Adipocyte (in vitro differentiated cells): ENCODE measurements around the gene NTRK2.

Experiments used
- DNase-seq: peaks from one replicate; pipeline ENCODE4 v3.0.0-alpha.2; 2015; ENCODE audit warnings: low read depth
- H3K27me3 ChIP-seq: replicated peaks from 2 replicates; pipeline ENCODE4 v1.7.0; 2013; ENCODE audit warnings: mild to moderate bottlenecking, low read length, moderate library complexity; ENCODE audit not compliant: control insufficient read depth, insufficient read depth
- H3K36me3 ChIP-seq: 2 replicates; pipeline ENCODE4 v1.7.0; 2013; ENCODE audit warnings: low read length, mild to moderate bottlenecking, moderate library complexity; ENCODE audit not compliant: control insufficient read depth, insufficient read depth, severe bottlenecking
- H3K4me1 ChIP-seq: 2 replicates; pipeline ENCODE4 v1.7.0; 2013; ENCODE audit warnings: mild to moderate bottlenecking, low read length, moderate library complexity; ENCODE audit not compliant: control insufficient read depth, insufficient read depth
- H3K4me3 ChIP-seq: 2 replicates; pipeline ENCODE4 v1.7.0; 2013; ENCODE audit warnings: mild to moderate bottlenecking, low read length, moderate library complexity
- H3K9ac ChIP-seq: 2 replicates; pipeline ENCODE4 v1.7.0; 2013; ENCODE audit warnings: mild to moderate bottlenecking, low read length, moderate library complexity
- H3K9me3 ChIP-seq: 2 replicates; pipeline ENCODE4 v1.7.0; 2013; ENCODE audit warnings: mild to moderate bottlenecking, low read length, moderate library complexity; ENCODE audit not compliant: control insufficient read depth

Gene NTRK2

GRCh38 chr9:85038824-85039608, 369.5 kb downstream of the NTRK2 start:
- Histone ChIP-seq H3K9me3 (no peaks in the 10 kb centered on the region), H3K4me3 (no peak overlapping the region), H3K9ac (no peak overlapping the region), H3K27me3 (peaks cover 11% of the 10 kb centered on the region), H3K4me1 (peaks cover 15% of the 10 kb centered on the region), H3K36me3 (no peaks in the 10 kb centered on the region)
- DNase-seq, result no peak

- Histone ChIP-seq H3K27me3 (peaks cover 8% of the 10 kb centered on the region), H3K36me3 (no peaks in the 10 kb centered on the region), H3K9me3 (no peaks in the 10 kb centered on the region), H3K4me1 (peaks cover 15% of the 10 kb centered on the region), H3K9ac (no peak overlapping the region), H3K4me3 (no peak overlapping the region)
- DNase-seq, result no peak
Observed at GRCh38 chr9:85040146-85040545, 370.6 kb downstream of the NTRK2 start.

- DNase-seq, result no peak
- Histone ChIP-seq H3K36me3 (no peaks in the 10 kb centered on the region), H3K4me3 (no peak overlapping the region), H3K4me1 (peaks cover 15% of the 10 kb centered on the region), H3K27me3 (peaks cover 7% of the 10 kb centered on the region), H3K9me3 (no peaks in the 10 kb centered on the region), H3K9ac (no peak overlapping the region)
Observed at GRCh38 chr9:85040821-85041465, 371.4 kb downstream of the NTRK2 start.

DNA sequence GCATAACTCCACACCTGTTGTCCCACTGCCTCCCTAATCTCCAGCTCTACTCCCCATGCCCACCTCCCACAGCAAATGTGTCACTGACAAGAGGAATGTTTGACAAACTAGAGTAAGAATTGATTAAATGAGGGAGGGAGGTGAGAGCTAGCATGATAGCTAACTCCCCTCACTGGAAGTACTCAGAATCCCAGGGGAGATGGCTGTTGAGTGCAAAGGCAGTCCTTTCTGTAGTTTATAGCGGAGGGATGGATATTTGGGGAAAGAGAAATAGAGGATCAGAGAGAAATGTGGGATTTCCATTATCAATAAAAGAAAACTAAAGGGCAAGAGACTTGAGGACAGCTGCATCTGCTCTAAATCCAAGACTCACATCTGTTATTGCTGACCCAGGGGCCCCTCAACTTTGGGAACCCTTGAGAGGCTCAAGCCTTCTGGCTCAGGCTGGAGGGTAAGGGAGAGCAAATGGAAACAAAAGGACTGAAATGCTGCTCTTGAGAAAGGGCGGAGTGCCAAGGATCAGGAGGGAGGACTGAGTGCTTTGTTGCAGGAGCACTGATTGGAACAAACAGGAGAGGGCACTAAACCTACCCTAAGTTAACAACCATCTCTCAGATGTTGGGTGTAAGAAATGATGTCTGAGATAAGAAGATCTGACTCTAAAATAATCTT, 372.1 kb downstream of the NTRK2 start:
- Histone ChIP-seq H3K4me1 (peaks cover 15% of the 10 kb centered on the region), H3K4me3 (no peak overlapping the region), H3K36me3 (no peaks in the 10 kb centered on the region), H3K9ac (no peak overlapping the region), H3K27me3 (peaks cover 7% of the 10 kb centered on the region), H3K9me3 (no peaks in the 10 kb centered on the region)
- DNase-seq, result no peak

DNA sequence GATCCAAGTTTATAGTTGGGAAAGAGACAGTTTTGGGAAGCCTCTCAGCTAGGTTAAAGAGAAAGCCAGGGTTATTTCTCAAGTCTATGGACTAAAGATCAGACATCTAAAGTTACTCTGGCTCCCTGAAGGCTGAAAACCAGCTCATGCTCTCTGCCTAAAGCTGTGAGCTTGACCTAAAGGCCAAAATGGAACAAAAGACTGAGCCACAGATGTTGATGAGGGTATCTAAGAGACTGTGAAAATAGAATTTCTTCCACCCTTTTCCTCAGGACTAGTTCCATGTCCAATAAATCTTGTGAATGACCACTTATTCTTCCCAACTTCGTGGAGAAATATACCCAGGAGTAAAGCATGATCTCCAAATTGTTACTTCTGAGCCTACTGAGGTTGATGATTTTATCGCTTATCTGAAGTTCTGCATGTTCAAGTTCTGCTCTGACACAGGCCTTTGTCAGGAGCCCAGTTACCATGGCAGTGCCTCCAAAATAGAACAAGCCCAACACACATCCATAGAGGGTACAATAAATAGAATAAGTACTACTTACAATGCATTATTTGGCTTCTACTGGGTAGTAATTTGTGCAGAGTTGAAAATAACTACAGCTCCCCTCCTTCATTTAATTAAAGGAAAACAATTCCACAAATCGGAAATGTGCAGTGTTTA, 373.6 kb downstream of the NTRK2 start:
- DNase-seq, result no peak
- Histone ChIP-seq H3K9ac (no peak overlapping the region), H3K4me1 (peaks cover 15% of the 10 kb centered on the region), H3K36me3 (no peaks in the 10 kb centered on the region), H3K27me3 (peaks cover 7% of the 10 kb centered on the region), H3K4me3 (no peak overlapping the region), H3K9me3 (no peaks in the 10 kb centered on the region)

DNA sequence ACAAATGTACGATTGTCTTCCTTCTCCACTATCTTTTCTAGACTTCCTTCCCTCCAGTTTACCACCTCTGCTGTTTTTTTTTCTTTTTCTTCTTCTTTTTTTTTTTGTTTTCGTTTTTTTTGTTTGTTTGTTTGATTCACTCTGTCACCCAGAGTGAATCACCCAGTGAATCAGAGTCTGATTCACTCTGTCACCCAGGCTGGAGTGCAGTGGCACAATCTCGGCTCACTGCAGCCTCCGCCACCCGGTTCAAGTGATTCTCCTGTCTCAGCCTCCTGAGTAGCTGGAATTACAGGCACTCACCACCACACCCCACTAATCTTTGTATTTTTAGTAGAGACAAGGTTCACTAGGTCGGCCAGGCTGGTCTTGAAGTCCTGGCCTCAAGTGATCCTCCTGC, 375.7 kb downstream of the NTRK2 start:
- Histone ChIP-seq H3K9ac (no peak overlapping the region), H3K27me3 (peaks cover 7% of the 10 kb centered on the region), H3K9me3 (no peaks in the 10 kb centered on the region), H3K4me1 (peaks cover 15% of the 10 kb centered on the region), H3K36me3 (no peaks in the 10 kb centered on the region), H3K4me3 (no peak overlapping the region)
- no peak for DNase-seq

DNA sequence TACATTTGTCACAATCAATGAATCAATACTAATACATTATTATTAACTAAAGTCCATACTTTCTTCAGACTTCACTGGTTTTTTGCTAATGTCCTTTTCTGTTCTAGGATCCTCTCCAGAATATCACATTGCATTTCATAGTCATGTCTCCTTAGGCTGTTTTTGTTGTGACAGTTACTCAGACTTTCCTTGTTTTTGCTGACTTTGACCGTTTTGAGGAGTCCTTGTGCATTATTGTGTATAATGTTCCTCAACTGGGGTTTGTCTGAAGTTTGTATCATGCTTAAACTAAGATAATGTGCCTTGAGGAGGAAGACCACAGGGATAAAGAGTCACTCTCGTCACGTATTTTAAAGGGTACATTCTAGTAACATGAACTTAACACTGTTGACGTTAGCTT, 376.9 kb downstream of the NTRK2 start:
- no peaks in the 10 kb centered on the region for H3K36me3 ChIP-seq
- DNase-seq, result no peak

DNA sequence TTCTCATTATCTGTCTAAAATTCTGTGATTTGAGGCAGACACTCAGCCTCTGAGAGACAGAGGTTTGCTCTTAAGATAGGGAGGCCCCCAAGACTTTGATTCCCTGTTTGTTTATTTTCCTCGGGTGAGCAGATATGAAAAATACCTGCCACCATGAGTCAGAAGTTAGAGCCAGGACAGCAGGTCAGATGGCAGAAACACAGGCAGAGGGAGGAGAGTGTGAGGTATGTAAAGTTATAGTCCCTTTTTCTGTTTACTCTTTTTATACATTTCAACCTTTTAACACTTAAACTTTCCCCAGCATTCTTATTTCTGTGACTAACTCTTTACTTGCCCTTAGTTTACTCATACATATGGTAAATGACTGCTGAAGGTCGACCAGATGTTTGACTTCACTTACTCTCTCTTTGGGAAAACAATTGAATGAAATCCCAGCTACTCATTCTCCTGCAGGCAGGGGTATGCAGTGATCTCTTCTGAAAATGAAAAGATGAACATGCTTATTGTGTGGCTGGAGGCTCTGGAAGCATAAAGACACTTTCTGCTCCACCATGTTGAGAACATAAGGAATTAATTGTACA, 383.8 kb downstream of the NTRK2 start:
- Histone ChIP-seq H3K9ac (no peak overlapping the region), H3K4me1 (no peaks in the 10 kb centered on the region), H3K27me3 (no peaks in the 10 kb centered on the region), H3K9me3 (no peaks in the 10 kb centered on the region), H3K36me3 (no peaks in the 10 kb centered on the region), H3K4me3 (no peak overlapping the region)
- no peak for DNase-seq

More for the DNA sequence above, 376.9 kb downstream of the NTRK2 start:
- H3K27me3 ChIP-seq, result peaks cover 7% of the 10 kb centered on the region
- no peaks in the 10 kb centered on the region for H3K9me3 ChIP-seq
- no peak overlapping the region for H3K4me3 ChIP-seq
- H3K9ac ChIP-seq, result no peak overlapping the region
- H3K4me1 ChIP-seq, result peaks cover 15% of the 10 kb centered on the region

- no peak overlapping the region for H3K4me3 ChIP-seq
- H3K9me3 ChIP-seq, result no peaks in the 10 kb centered on the region
- no peaks in the 10 kb centered on the region for H3K27me3 ChIP-seq
- no peaks in the 10 kb centered on the region for H3K4me1 ChIP-seq
- no peaks in the 10 kb centered on the region for H3K36me3 ChIP-seq
- no peak overlapping the region for H3K9ac ChIP-seq
- DNase-seq, result no peak
Observed at GRCh38 chr9:85054017-85054416, 384.5 kb downstream of the NTRK2 start.

DNA sequence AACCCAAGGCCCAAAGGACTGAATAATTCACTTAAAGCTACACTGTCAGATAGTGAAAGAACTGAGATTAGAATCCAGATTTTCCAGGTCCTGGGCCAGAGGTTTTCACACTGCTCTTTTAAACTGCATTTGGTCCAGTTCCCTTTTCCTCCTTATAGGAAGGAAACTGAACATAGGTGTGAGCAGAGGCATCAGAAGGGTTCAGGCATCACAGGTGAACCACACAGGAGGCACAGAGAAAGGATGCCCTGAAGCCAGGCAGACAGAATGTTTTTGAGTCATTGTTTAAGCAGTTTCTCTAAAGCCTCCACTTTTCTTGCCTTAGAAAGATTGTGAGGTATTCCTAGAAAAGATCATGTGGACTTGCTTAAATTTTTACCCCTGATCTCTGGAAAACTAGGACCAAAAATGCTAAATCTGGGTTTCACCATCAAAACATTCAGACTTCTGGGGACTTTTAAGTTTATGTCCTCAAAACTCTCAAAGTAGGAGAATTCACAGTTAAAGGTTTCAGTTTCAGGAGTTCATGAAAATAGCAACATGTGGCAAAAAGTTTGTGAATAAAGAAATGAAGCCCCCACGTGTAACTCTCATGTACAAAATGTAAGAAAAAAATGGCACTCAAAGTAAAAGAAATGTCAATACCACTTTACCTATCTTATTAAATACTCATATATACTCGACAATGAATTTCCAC, 386.1 kb downstream of the NTRK2 start:
- Histone ChIP-seq H3K4me3 (no peak overlapping the region), H3K36me3 (no peaks in the 10 kb centered on the region), H3K9ac (no peak overlapping the region), H3K9me3 (no peaks in the 10 kb centered on the region), H3K27me3 (no peaks in the 10 kb centered on the region), H3K4me1 (no peaks in the 10 kb centered on the region)
- no peak for DNase-seq
